NCI-H2227 treated with DMSO at 0.1 percent for 48 hours (cell line): Measurements from ENCODE around the gene COL6A2.

Experiments
- DNase-seq: peaks from one replicate; lab custom pipeline; 2025; lab: John Stamatoyannopoulos, UW

Gene COL6A2

GRCh38 chr21:46114963-46115362 lies 17.1 kb downstream of the COL6A2 start:
- DNase-seq: no peak

- DNase-seq: no peak
Measured at GRCh38 chr21:46115441-46116188, 17.7 kb downstream of the COL6A2 start.

- DNase-seq: no peak
Measured at GRCh38 chr21:46116189-46116775, 18.4 kb downstream of the COL6A2 start.

GRCh38 chr21:46116776-46117585 lies 19.1 kb downstream of the COL6A2 start:
- no peak for DNase-seq

GRCh38 chr21:46117586-46118315 lies 19.8 kb downstream of the COL6A2 start:
- no peak for DNase-seq

GRCh38 chr21:46118316-46119143 lies 20.6 kb downstream of the COL6A2 start:
- no peak for DNase-seq

GRCh38 chr21:46119144-46119636 lies 21.3 kb downstream of the COL6A2 start:
- DNase-seq: no peak

- no peak for DNase-seq
Measured at GRCh38 chr21:46119637-46120271, 21.8 kb downstream of the COL6A2 start.

- no peak for DNase-seq
Measured at GRCh38 chr21:46120301-46121285, 22.7 kb downstream of the COL6A2 start.

GRCh38 chr21:46121286-46122221 lies 23.6 kb downstream of the COL6A2 start:
- DNase-seq: no peak

- no peak for DNase-seq
Measured at GRCh38 chr21:46122237-46122671, 24.3 kb downstream of the COL6A2 start.

GRCh38 chr21:46122758-46123683 lies 25.1 kb downstream of the COL6A2 start:
- no peak for DNase-seq

- no peak for DNase-seq
Measured at GRCh38 chr21:46124083-46124925, 26.4 kb downstream of the COL6A2 start.

- no peak for DNase-seq
Measured at GRCh38 chr21:46124926-46125845, 27.3 kb downstream of the COL6A2 start.

GRCh38 chr21:46125846-46126301 lies 28.0 kb downstream of the COL6A2 start:
- DNase-seq: no peak
